ENCODE data around the gene FOXC1.

- no peak for TF ChIP-seq CTCF (IDR thresholded peaks at IDR 0.05)
- TF ChIP-seq POLR2AphosphoS5 (IDR thresholded peaks at IDR 0.05; ENCODE audit: low read depth, low read length) = no peak
- no peak for TF ChIP-seq SIN3A (IDR thresholded peaks at IDR 0.05; ENCODE audit: borderline replicate concordance, insufficient read depth, low read depth, low read length)
- TF ChIP-seq, protein P1, sequence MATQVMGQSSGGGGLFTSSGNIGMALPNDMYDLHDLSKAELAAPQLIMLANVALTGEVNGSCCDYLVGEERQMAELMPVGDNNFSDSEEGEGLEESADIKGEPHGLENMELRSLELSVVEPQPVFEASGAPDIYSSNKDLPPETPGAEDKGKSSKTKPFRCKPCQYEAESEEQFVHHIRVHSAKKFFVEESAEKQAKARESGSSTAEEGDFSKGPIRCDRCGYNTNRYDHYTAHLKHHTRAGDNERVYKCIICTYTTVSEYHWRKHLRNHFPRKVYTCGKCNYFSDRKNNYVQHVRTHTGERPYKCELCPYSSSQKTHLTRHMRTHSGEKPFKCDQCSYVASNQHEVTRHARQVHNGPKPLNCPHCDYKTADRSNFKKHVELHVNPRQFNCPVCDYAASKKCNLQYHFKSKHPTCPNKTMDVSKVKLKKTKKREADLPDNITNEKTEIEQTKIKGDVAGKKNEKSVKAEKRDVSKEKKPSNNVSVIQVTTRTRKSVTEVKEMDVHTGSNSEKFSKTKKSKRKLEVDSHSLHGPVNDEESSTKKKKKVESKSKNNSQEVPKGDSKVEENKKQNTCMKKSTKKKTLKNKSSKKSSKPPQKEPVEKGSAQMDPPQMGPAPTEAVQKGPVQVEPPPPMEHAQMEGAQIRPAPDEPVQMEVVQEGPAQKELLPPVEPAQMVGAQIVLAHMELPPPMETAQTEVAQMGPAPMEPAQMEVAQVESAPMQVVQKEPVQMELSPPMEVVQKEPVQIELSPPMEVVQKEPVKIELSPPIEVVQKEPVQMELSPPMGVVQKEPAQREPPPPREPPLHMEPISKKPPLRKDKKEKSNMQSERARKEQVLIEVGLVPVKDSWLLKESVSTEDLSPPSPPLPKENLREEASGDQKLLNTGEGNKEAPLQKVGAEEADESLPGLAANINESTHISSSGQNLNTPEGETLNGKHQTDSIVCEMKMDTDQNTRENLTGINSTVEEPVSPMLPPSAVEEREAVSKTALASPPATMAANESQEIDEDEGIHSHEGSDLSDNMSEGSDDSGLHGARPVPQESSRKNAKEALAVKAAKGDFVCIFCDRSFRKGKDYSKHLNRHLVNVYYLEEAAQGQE (IDR thresholded peaks at IDR 0.05; ENCODE audit: insufficient read depth in 1 of 2, low read depth in 2 of 2, low read length in 1 of 2) = no peak
These were observed 29.1 kb upstream of the FOXC1 start for GRCh38 chr6:1580585-1580984.

All from Panc1 (cell line).